ENCODE measurements around the gene PLEKHF1.
A peak's percentile ranks its signal among the peaks of the same experiment; 100 is the strongest.
"Not testable (repeated sequence)": the region's sequence is repeated elsewhere in the genome, so short reads cannot be mapped to it uniquely, and the experiment has no call there.

Gene PLEKHF1

GRCh38 chr19:29702161-29702962 is 37.1 kb downstream of the PLEKHF1 start:
- DNase-seq (ENCODE audit: low read depth): no peak

GRCh38 chr19:29702963-29703320 is 37.7 kb downstream of the PLEKHF1 start:
- no peak for DNase-seq (ENCODE audit: low read depth)

GRCh38 chr19:29704562-29705558 is 39.6 kb downstream of the PLEKHF1 start:
- DNase-seq (ENCODE audit: low read depth): peak; percentile 37

- DNase-seq (ENCODE audit: low read depth): no peak
Observed at GRCh38 chr19:29705706-29706105, 40.4 kb downstream of the PLEKHF1 start.

- DNase-seq (ENCODE audit: low read depth): no peak
Observed at GRCh38 chr19:29706635-29707034, 41.4 kb downstream of the PLEKHF1 start.

- no peak for DNase-seq (ENCODE audit: low read depth)
Observed at GRCh38 chr19:29708554-29709439, 43.5 kb downstream of the PLEKHF1 start.

- DNase-seq (ENCODE audit: low read depth): not testable (repeated sequence)
Observed at GRCh38 chr19:29709440-29709798, 44.2 kb downstream of the PLEKHF1 start.

- no peak for DNase-seq (ENCODE audit: low read depth)
Observed at GRCh38 chr19:29711584-29712132, 46.4 kb downstream of the PLEKHF1 start.

- DNase-seq (ENCODE audit: low read depth): no peak
Observed at GRCh38 chr19:29712744-29713516, 47.7 kb downstream of the PLEKHF1 start.

- DNase-seq (ENCODE audit: low read depth): no peak
Observed at GRCh38 chr19:29714371-29714952, 49.2 kb downstream of the PLEKHF1 start.

- DNase-seq (ENCODE audit: low read depth): peak; percentile 48
Observed at GRCh38 chr19:29714953-29715700, 49.9 kb downstream of the PLEKHF1 start, which contains the start of gene C19orf12. C19orf12 (minus strand) TSS chr19:29715261; CDS start chr19:29708413, 6,848 bp downstream.

- DNase-seq (ENCODE audit: low read depth): peak; percentile 45
Observed at GRCh38 chr19:29715701-29716581, 50.7 kb downstream of the PLEKHF1 start.

GRCh38 chr19:29717051-29717450 is 51.8 kb downstream of the PLEKHF1 start:
- DNase-seq (ENCODE audit: low read depth): no peak

- no peak for DNase-seq (ENCODE audit: low read depth)
Observed at GRCh38 chr19:29724102-29724641, 58.9 kb downstream of the PLEKHF1 start.

- no peak for DNase-seq (ENCODE audit: low read depth)
Observed at GRCh38 chr19:29724746-29725145, 59.5 kb downstream of the PLEKHF1 start.
